ENCODE data around the gene ARHGAP15. TPM values are rescaled to one million over a fixed set of nuclear protein-coding genes. Genes with fewer than 3 reads are reported as not detected.

Gene ARHGAP15
- total RNA-seq, 1 experiment from 2014 or later = 0.42 TPM

- no peaks in the 10 kb centered on the region for H3K27me3 ChIP-seq (ENCODE audit: insufficient read depth, low read length)
- ChIA-PET POLR2A (no interaction called here), RAD21 (ENCODE audit: low non-redundant PET in 1 of 2, low total read pairs in 2 of 2, uncharacterized antibody in 2 of 2, unreplicated experiment in 2 of 2) (no interaction called here), CTCF (no interaction called here)
- no peaks in the 10 kb centered on the region for H3K36me3 ChIP-seq (ENCODE audit: control insufficient read depth in 1 of 2, insufficient read depth in 2 of 2, low read length in 2 of 2)
- no peak overlapping the region for H3K27ac ChIP-seq (ENCODE audit: low read depth, low read length)
- DNase-seq (ENCODE audit: low read depth, low spot score) (no peak), ATAC-seq (no peak)
- H3K79me2 ChIP-seq (ENCODE audit: insufficient read depth, low read length) = no peaks in the 10 kb centered on the region
- intact Hi-C loops (cut with micrococcal nuclease) = no loop called here
- no TSS peak for BruUV-seq (replicated peaks)
- H3K4me1 ChIP-seq (ENCODE audit: control insufficient read depth in 1 of 2, insufficient read depth in 2 of 2, low read length in 2 of 2) = no peaks in the 10 kb centered on the region
- no peak overlapping the region for H3K9ac ChIP-seq (ENCODE audit: low read length)
- no peak for TF ChIP-seq ELF1 (IDR thresholded peaks at IDR 0.05; ENCODE audit: borderline replicate concordance, low read depth)
- no peak for TF ChIP-seq JUND (IDR thresholded peaks at IDR 0.05)
- TF ChIP-seq SIN3A (IDR thresholded peaks at IDR 0.05; ENCODE audit: low read depth) = no peak
- no peak for TF ChIP-seq EGR1 (IDR thresholded peaks at IDR 0.05; ENCODE audit: low read depth)
- H3K4me2 ChIP-seq (ENCODE audit: low read length) = no peak overlapping the region
- no peaks in the 10 kb centered on the region for H3K9me2 ChIP-seq (ENCODE audit: insufficient read depth)
- no peaks in the 10 kb centered on the region for H3K9me3 ChIP-seq (ENCODE audit: control insufficient read depth in 1 of 2, insufficient read depth in 1 of 2, low read depth in 1 of 2, low read length in 2 of 2)
- no peak overlapping the region for H3K4me3 ChIP-seq (replicated peaks in 1 of 2; ENCODE audit: low read depth in 1 of 2, low read length in 2 of 2)
- no peak overlapping the region for H2AFZ ChIP-seq (ENCODE audit: low read depth, low read length, poor library complexity, severe bottlenecking)
- H4K20me1 ChIP-seq (ENCODE audit: insufficient read depth) = no peaks in the 10 kb centered on the region
Observed at GRCh38 chr2:143718745-143719144, 589.5 kb downstream of the ARHGAP15 start.

GRCh38 chr2:143719406-143719805, 590.2 kb downstream of the ARHGAP15 start:
- intact Hi-C loops (cut with micrococcal nuclease) = no loop called here
- POLR2A ChIA-PET = no interaction called here

More at GRCh38 chr2:143719406-143719805, 590.2 kb downstream of the ARHGAP15 start:
- RAD21 ChIA-PET (ENCODE audit: low non-redundant PET in 1 of 2, low total read pairs in 2 of 2, uncharacterized antibody in 2 of 2, unreplicated experiment in 2 of 2) = no interaction called here
- no peaks in the 10 kb centered on the region for H3K36me3 ChIP-seq (ENCODE audit: control insufficient read depth in 1 of 2, insufficient read depth in 2 of 2, low read length in 2 of 2)
- no TSS peak for BruUV-seq (replicated peaks)
- no peak for DNase-seq (ENCODE audit: low read depth, low spot score)
- H3K4me3 ChIP-seq (replicated peaks in 1 of 2; ENCODE audit: low read depth in 1 of 2, low read length in 2 of 2) = no peak overlapping the region
- H2AFZ ChIP-seq (ENCODE audit: low read depth, low read length, poor library complexity, severe bottlenecking) = no peak overlapping the region
- TF ChIP-seq JUND (IDR thresholded peaks at IDR 0.05) (no peak), FOSL1 (IDR thresholded peaks at IDR 0.05; ENCODE audit: low read depth) (no peak), ELF1 (IDR thresholded peaks at IDR 0.05; ENCODE audit: borderline replicate concordance, low read depth) (no peak), POLR2AphosphoS5 (IDR thresholded peaks at IDR 0.05; ENCODE audit: low read depth, low read length) (no peak)
- H3K4me1 ChIP-seq (ENCODE audit: control insufficient read depth in 1 of 2, insufficient read depth in 2 of 2, low read length in 2 of 2) = no peaks in the 10 kb centered on the region
- H3K9me3 ChIP-seq (ENCODE audit: control insufficient read depth in 1 of 2, insufficient read depth in 1 of 2, low read depth in 1 of 2, low read length in 2 of 2) = no peaks in the 10 kb centered on the region
- no peak overlapping the region for H3K27ac ChIP-seq (ENCODE audit: low read depth, low read length)
- no peak overlapping the region for H3K4me2 ChIP-seq (ENCODE audit: low read length)
- ATAC-seq = no peak
- H4K20me1 ChIP-seq (ENCODE audit: insufficient read depth) = no peaks in the 10 kb centered on the region
- H3K9ac ChIP-seq (ENCODE audit: low read length) = no peak overlapping the region
- H3K79me2 ChIP-seq (ENCODE audit: insufficient read depth, low read length) = no peaks in the 10 kb centered on the region
- no peaks in the 10 kb centered on the region for H3K27me3 ChIP-seq (ENCODE audit: insufficient read depth, low read length)
- CTCF ChIA-PET = no interaction called here
- no peaks in the 10 kb centered on the region for H3K9me2 ChIP-seq (ENCODE audit: insufficient read depth)
